ENCODE data around the gene NKX2-4.

Gene NKX2-4

GRCh38 chr20:21377701-21378100, 19.6 kb downstream of the NKX2-4 start:
- ChIA-PET POLR2A (no interaction called here), CTCF (interaction anchor here (1.2 kb wide), 1 partner anchor 142 kb away, joined by 3 read pairs; no protein-coding TSS in a partner anchor)
- H3K4me3 ChIP-seq (ENCODE audit: low read depth, low read length) = no peak overlapping the region
- H3K27ac ChIP-seq (ENCODE audit: extremely low read depth, low read depth, low read length) = no peak overlapping the region
- peaks cover 3% of the 10 kb centered on the region for H3K4me1 ChIP-seq (ENCODE audit: control insufficient read depth, insufficient read depth, low read length)
- peaks cover 4 to 19% of the 10 kb centered on the region in 2 experiments; a peak in 1 of 3 replicates for H3K36me3 ChIP-seq (ENCODE audit: control insufficient read depth in 2 of 2, insufficient read depth in 1 of 2, low read length in 2 of 2)
- no peaks in the 10 kb centered on the region for H3K9me3 ChIP-seq (ENCODE audit: control insufficient read depth, insufficient read depth, low read depth, low read length)
- TF ChIP-seq ZNF660 (tag by site-specific recombination; IDR thresholded peaks at IDR 0.05) = no peak
- TF ChIP-seq ZBTB44 (tag by site-specific recombination; IDR thresholded peaks at IDR 0.05) = no peak
- no peak for TF ChIP-seq TSHZ1 (tag by site-specific recombination; IDR thresholded peaks at IDR 0.05; ENCODE audit: borderline replicate concordance)
- TF ChIP-seq ZNF558 (tag by site-specific recombination; IDR thresholded peaks at IDR 0.05) = no peak
- TF ChIP-seq ZNF510 (tag by site-specific recombination; IDR thresholded peaks at IDR 0.05; ENCODE audit: insufficient replicate concordance) = no peak
- TF ChIP-seq, protein P1, sequence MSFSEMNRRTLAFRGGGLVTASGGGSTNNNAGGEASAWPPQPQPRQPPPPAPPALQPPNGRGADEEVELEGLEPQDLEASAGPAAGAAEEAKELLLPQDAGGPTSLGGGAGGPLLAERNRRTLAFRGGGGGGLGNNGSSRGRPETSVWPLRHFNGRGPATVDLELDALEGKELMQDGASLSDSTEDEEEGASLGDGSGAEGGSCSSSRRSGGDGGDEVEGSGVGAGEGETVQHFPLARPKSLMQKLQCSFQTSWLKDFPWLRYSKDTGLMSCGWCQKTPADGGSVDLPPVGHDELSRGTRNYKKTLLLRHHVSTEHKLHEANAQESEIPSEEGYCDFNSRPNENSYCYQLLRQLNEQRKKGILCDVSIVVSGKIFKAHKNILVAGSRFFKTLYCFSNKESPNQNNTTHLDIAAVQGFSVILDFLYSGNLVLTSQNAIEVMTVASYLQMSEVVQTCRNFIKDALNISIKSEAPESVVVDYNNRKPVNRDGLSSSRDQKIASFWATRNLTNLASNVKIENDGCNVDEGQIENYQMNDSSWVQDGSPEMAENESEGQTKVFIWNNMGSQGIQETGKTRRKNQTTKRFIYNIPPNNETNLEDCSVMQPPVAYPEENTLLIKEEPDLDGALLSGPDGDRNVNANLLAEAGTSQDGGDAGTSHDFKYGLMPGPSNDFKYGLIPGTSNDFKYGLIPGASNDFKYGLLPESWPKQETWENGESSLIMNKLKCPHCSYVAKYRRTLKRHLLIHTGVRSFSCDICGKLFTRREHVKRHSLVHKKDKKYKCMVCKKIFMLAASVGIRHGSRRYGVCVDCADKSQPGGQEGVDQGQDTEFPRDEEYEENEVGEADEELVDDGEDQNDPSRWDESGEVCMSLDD (tag by site-specific recombination; IDR thresholded peaks at IDR 0.05) = no peak

GRCh38 chr20:21376626-21377025, 20.7 kb downstream of the NKX2-4 start:
- POLR2A ChIA-PET = no interaction called here
- Histone ChIP-seq H3K4me1 (ENCODE audit: control insufficient read depth, insufficient read depth, low read length) (peaks cover 3% of the 10 kb centered on the region), H3K36me3 (ENCODE audit: control insufficient read depth in 2 of 2, insufficient read depth in 1 of 2, low read length in 2 of 2) (peaks cover 4 to 12% of the 10 kb centered on the region in 2 experiments; a peak in 1 of 3 replicates), H3K4me3 (ENCODE audit: low read depth, low read length) (no peak overlapping the region), H3K27ac (ENCODE audit: extremely low read depth, low read depth, low read length) (no peak overlapping the region), H3K9me3 (ENCODE audit: control insufficient read depth, insufficient read depth, low read depth, low read length) (no peaks in the 10 kb centered on the region)
- CTCF ChIA-PET = interaction anchor here (0.7 kb wide), 1 partner anchor 141 kb away, joined by 3 read pairs; no protein-coding TSS in a partner anchor
- no peak for TF ChIP-seq ZNF302 (tag by site-specific recombination; IDR thresholded peaks at IDR 0.05; ENCODE audit: low read depth)
- no peak for TF ChIP-seq ZNF654 (tag by site-specific recombination; IDR thresholded peaks at IDR 0.05; ENCODE audit: low read depth)
- TF ChIP-seq ZBTB7A (tag by site-specific recombination; IDR thresholded peaks at IDR 0.05; ENCODE audit: low read depth) = no peak
- TF ChIP-seq, protein P2, sequence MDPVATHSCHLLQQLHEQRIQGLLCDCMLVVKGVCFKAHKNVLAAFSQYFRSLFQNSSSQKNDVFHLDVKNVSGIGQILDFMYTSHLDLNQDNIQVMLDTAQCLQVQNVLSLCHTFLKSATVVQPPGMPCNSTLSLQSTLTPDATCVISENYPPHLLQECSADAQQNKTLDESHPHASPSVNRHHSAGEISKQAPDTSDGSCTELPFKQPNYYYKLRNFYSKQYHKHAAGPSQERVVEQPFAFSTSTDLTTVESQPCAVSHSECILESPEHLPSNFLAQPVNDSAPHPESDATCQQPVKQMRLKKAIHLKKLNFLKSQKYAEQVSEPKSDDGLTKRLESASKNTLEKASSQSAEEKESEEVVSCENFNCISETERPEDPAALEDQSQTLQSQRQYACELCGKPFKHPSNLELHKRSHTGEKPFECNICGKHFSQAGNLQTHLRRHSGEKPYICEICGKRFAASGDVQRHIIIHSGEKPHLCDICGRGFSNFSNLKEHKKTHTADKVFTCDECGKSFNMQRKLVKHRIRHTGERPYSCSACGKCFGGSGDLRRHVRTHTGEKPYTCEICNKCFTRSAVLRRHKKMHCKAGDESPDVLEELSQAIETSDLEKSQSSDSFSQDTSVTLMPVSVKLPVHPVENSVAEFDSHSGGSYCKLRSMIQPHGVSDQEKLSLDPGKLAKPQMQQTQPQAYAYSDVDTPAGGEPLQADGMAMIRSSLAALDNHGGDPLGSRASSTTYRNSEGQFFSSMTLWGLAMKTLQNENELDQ (tag by site-specific recombination; IDR thresholded peaks at IDR 0.05; ENCODE audit: low read depth) = no peak
- TF ChIP-seq ZNF521 (tag by site-specific recombination; IDR thresholded peaks at IDR 0.05) = no peak
- no peak for TF ChIP-seq ZNF138 (tag by site-specific recombination; IDR thresholded peaks at IDR 0.05; ENCODE audit: borderline replicate concordance)
- TF ChIP-seq ZNF391 (tag by site-specific recombination; IDR thresholded peaks at IDR 0.05; ENCODE audit: borderline replicate concordance, low read depth) = no peak
- TF ChIP-seq ZBTB20 (tag by site-specific recombination; IDR thresholded peaks at IDR 0.05) = no peak
- TF ChIP-seq ZFP69B (tag by site-specific recombination; IDR thresholded peaks at IDR 0.05) = no peak
- no peak for TF ChIP-seq ZNF76 (tag by site-specific recombination; IDR thresholded peaks at IDR 0.05; ENCODE audit: borderline replicate concordance, low read depth)
- TF ChIP-seq SP3 (tag by site-specific recombination; IDR thresholded peaks at IDR 0.05) = no peak
- TF ChIP-seq ZNF544 (tag by site-specific recombination; IDR thresholded peaks at IDR 0.05) = no peak
- no peak for TF ChIP-seq IKZF3 (tag by site-specific recombination; IDR thresholded peaks at IDR 0.05)
- no peak for TF ChIP-seq ZNF596 (tag by site-specific recombination; IDR thresholded peaks at IDR 0.05)
- no peak for TF ChIP-seq ZNF214 (tag by site-specific recombination; IDR thresholded peaks at IDR 0.05; ENCODE audit: borderline replicate concordance)
- TF ChIP-seq ZNF24 (tag by site-specific recombination; IDR thresholded peaks at IDR 0.05) = no peak
- TF ChIP-seq ZFP41 (tag by site-specific recombination; IDR thresholded peaks at IDR 0.05; ENCODE audit: borderline replicate concordance) = no peak
- TF ChIP-seq ZNF830 (tag by site-specific recombination; IDR thresholded peaks at IDR 0.05; ENCODE audit: low read depth) = no peak
